Kidney (tissue), 14 donors: ENCODE data around the gene ANO1. TPM values are rescaled to one million over a fixed set of nuclear protein-coding genes. Genes with fewer than 3 reads are reported as not detected.
A peak's percentile ranks its signal among the peaks of the same experiment; 100 is the strongest.

Experiments
- DNase-seq, 5 donors: peaks; one replicate each; pipeline ENCODE4 v3.0.0-alpha.2; 2013 to 2020
- FAIRE-seq: peaks from 2 replicates; lab custom pipeline; 2012; peaks lifted over from hg19 to GRCh38; lab: Jason Lieb, UNC
- H3K27ac ChIP-seq, 2 donors: one replicate each; pipeline ENCODE4 v1.7.0; 2013; ENCODE audit warnings: low read depth in 2 of 2, low read length in 2 of 2, inconsistent platforms in 1 of 2
- H3K27me3 ChIP-seq: one replicate; pipeline ENCODE4 v1.7.1; 2013; ENCODE audit warnings: low read length, inconsistent platforms; ENCODE audit not compliant: control insufficient read depth, insufficient read depth
- H3K36me3 ChIP-seq, 3 donors: one replicate each; pipeline versions ENCODE4 v1.7.0 to v1.7.1; 2013; ENCODE audit warnings: low read length in 3 of 3, control low read depth in 1 of 3, inconsistent platforms in 1 of 3; ENCODE audit not compliant: insufficient read depth in 3 of 3, control insufficient read depth in 2 of 3
- H3K4me1 ChIP-seq, 3 donors: one replicate each; pipeline versions ENCODE4 v1.7.0 to v1.7.1; 2013; ENCODE audit warnings: low read length in 3 of 3, inconsistent platforms in 1 of 3, low read depth in 1 of 3; ENCODE audit not compliant: control insufficient read depth in 2 of 3, insufficient read depth in 2 of 3
- H3K4me3 ChIP-seq, 3 donors: one replicate each; pipeline versions ENCODE4 v1.7.0 to v1.8.1; 2013; ENCODE audit warnings: low read length in 3 of 3, control low read depth in 1 of 3, inconsistent platforms in 1 of 3
- H3K9ac ChIP-seq, 3 donors: one replicate each; pipeline versions ENCODE4 v1.7.0 to v1.7.1; 2013; ENCODE audit warnings: low read length in 3 of 3, control low read depth in 1 of 3, inconsistent platforms in 1 of 3
- H3K9me3 ChIP-seq, 3 donors: one replicate each; pipeline versions ENCODE4 v1.7.0 to v1.7.1; 2013; ENCODE audit warnings: low read length in 3 of 3, control low read depth in 1 of 3, inconsistent platforms in 1 of 3; ENCODE audit not compliant: control insufficient read depth in 2 of 3, insufficient read depth in 1 of 3
- CTCF ChIP-seq: IDR thresholded peaks from 3 replicates; pipeline ENCODE4 v1.5.1; 2012; ENCODE audit warnings: mild to moderate bottlenecking, moderate library complexity, borderline replicate concordance; ENCODE audit not compliant: insufficient read depth; ENCODE audit errors: extremely low read depth
- intact Hi-C: fragments of 100-400 bp; cut with DNase I; formaldehyde crosslinking; loops from one replicate; pipeline ENCODE4 v1.11.1; 2022
- polyA plus RNA-seq: library from polyadenylated mRNA; stranded (reverse); fragments of 350-450 nt; fragmentation: Illumina TruSeq; extraction: RNeasy Lipid Tissue Mini Kit (QIAGEN cat#74804); gene quantifications from one replicate; pipeline ENCODE4 v1.2.3, GENCODE V29; 2014; ENCODE audit warnings: low read depth, low replicate concordance; ENCODE audit not compliant: insufficient read depth
- total RNA-seq: library from RNA; stranded (reverse); fragmentation: NEBNext Ultra II Directional; extraction: Animal tissue kit (Norgen Biotek cat#: 25700); gene quantifications from one replicate; pipeline ENCODE4 v1.2.1, GENCODE V29; 2021
- donor health status: control.
- donor health status: control.
- donor health status: control.
- donor health status: control.
- donor health status: control.
- donor health status: DM: yes; HTN: yes; CAD: no.
- donor health status: Normal renal cell carcinoma (clear cell type).

ANO1 gene
- total and polyA plus RNA-seq, 2 donors from 2014 or later: 2.0 to 15.1 TPM

- no peak for TF ChIP-seq CTCF
- H3K27me3 ChIP-seq: no peaks in the 10 kb centered on the region
- H3K9me3 ChIP-seq: no peaks in the 10 kb centered on the region
- intact Hi-C loops: no loop called here
- no peak overlapping the region for H3K9ac ChIP-seq
- peak in 3 of 5 donors; percentile 43 to 64 (median 58) for DNase-seq
- H3K4me3 ChIP-seq: no peak overlapping the region
- no peaks in the 10 kb centered on the region for H3K36me3 ChIP-seq
- no peaks in the 10 kb centered on the region for H3K4me1 ChIP-seq
- no peak overlapping the region for H3K27ac ChIP-seq
- no peak for FAIRE-seq
Observed at GRCh38 chr11:70090961-70091381, 12.9 kb downstream of the ANO1 start.

GRCh38 chr11:70091638-70092037, 13.5 kb downstream of the ANO1 start:
- intact Hi-C loops: no loop called here

GRCh38 chr11:70092959-70093715, 15.0 kb downstream of the ANO1 start:
- H3K27ac ChIP-seq: no peak overlapping the region
- intact Hi-C loops: no loop called here
- no peaks in the 10 kb centered on the region for H3K36me3 ChIP-seq
- peak in 4 of 5 donors; percentile 80 to 96 (median 84) for DNase-seq
- no peak for FAIRE-seq
- H3K9ac ChIP-seq: no peak overlapping the region
- H3K4me3 ChIP-seq: no peak overlapping the region
- H3K27me3 ChIP-seq: no peaks in the 10 kb centered on the region
- no peaks in the 10 kb centered on the region for H3K4me1 ChIP-seq
- no peaks in the 10 kb centered on the region for H3K9me3 ChIP-seq
- no peak for TF ChIP-seq CTCF

More at GRCh38 chr11:70091638-70092037, 13.5 kb downstream of the ANO1 start:
- FAIRE-seq (no peak), DNase-seq (peak in 1 of 5 donors; percentile 43)
- no peaks in the 10 kb centered on the region for H3K27me3 ChIP-seq
- H3K27ac ChIP-seq: no peak overlapping the region
- no peak overlapping the region for H3K4me3 ChIP-seq
- H3K36me3 ChIP-seq: no peaks in the 10 kb centered on the region
- no peak for TF ChIP-seq CTCF
- H3K9ac ChIP-seq: no peak overlapping the region
- no peaks in the 10 kb centered on the region for H3K4me1 ChIP-seq
- H3K9me3 ChIP-seq: no peaks in the 10 kb centered on the region
